Heart right ventricle (tissue), 16 donors: ENCODE results near the gene LRRC71. TPM values are rescaled to one million over a fixed set of nuclear protein-coding genes. Genes with fewer than 3 reads are reported as not detected.

Experiments used
- ATAC-seq, 8 donors: fragments of 200-7000 bp; cut with Tn5 transposase; one replicate each; pipeline ENCODE4 v1.9.1; 2020; ENCODE audit warnings: mild to moderate bottlenecking in 8 of 8, moderate library complexity in 8 of 8, moderate number of reproducible peaks in 1 of 8
- DNase-seq, 2 donors: peaks; one replicate each; pipeline ENCODE4 v3.0.0-alpha.2; 2020
- H3K27ac ChIP-seq, 10 donors: fragments of 200-600 bp; sonication (generic) in 2 of 10; one replicate each; pipeline versions ENCODE4 v1.5.0 to v1.8.0; 2020 to 2022; ENCODE audit warnings: mild to moderate bottlenecking in 3 of 10
- H3K27me3 ChIP-seq, 7 donors: fragments of 200-600 bp; one replicate each; pipeline ENCODE4 v1.8.0; 2021 to 2022; ENCODE audit warnings: mild to moderate bottlenecking in 2 of 7
- H3K36me3 ChIP-seq, 9 donors: fragments of 200-600 bp; sonication (generic) in 1 of 9; one replicate each; pipeline versions ENCODE4 v1.5.0 to v1.8.0; 2020 to 2022; ENCODE audit warnings: mild to moderate bottlenecking in 2 of 9
- H3K4me1 ChIP-seq, 9 donors: fragments of 200-600 bp; sonication (generic) in 1 of 9; one replicate each; pipeline versions ENCODE4 v1.5.0 to v1.8.0; 2020 to 2022; ENCODE audit warnings: mild to moderate bottlenecking in 4 of 9
- H3K4me3 ChIP-seq, 10 donors: fragments of 200-600 bp; sonication (generic) in 2 of 10; one replicate each; pipeline versions ENCODE4 v1.5.0 to v1.8.0; 2020 to 2022; ENCODE audit warnings: mild to moderate bottlenecking in 7 of 10, moderate library complexity in 2 of 10
- H3K9me3 ChIP-seq, 11 donors: fragments of 200-600 bp in 10 of 11; sonication (generic) in 2 of 11; one replicate each; pipeline versions ENCODE4 v1.5.0 to v1.8.0; 2013 to 2022; ENCODE audit warnings: mild to moderate bottlenecking in 2 of 11, control low read depth in 1 of 11, moderate library complexity in 1 of 11
- WGBS, 2 donors: extraction: QIAGEN DNeasy Blood & Tissue Kit; methylation state at CpG; one replicate each; pipeline ENCODE4 v1.1.7; 2013; ENCODE audit warnings: inconsistent platforms in 1 of 2; 5-methylcytosine and 5-hydroxymethylcytosine counted together
- intact Hi-C, 10 donors: fragments of 100-400 bp; cut with DNase I; formaldehyde crosslinking; loops; one replicate each; pipeline versions ENCODE4 v1.11.1 to v1.14.2; 2022
- polyA plus RNA-seq, 2 donors: library from polyadenylated mRNA; stranded (reverse); fragments of 200-250 nt; gene quantifications; one replicate each; pipeline ENCODE4 v1.2.3, GENCODE V29; 2013
- total RNA-seq, 10 donors: library from RNA; stranded (reverse); fragmentation: NEBNext Ultra II Directional in 3 of 10; extraction: Animal tissue kit (Norgen Biotek cat#: 25700) in 3 of 10; gene quantifications; one replicate each; pipeline versions ENCODE4 v1.2.1 to v1.2.4, GENCODE V29; 2021 to 2023
- TF ChIP-seq, protein P1 (sequence below), 9 donors: fragments of 200-600 bp; sonication (generic) in 2 of 9; IDR thresholded peaks; one replicate each; pipeline versions ENCODE4 v1.5.0 to v1.8.0; 2021 to 2022; ENCODE audit warnings: antibody characterized with exemption in 9 of 9, mild to moderate bottlenecking in 5 of 9, moderate library complexity in 1 of 9
- donor health status: Arrhythmogenic right ventricular cardiomyopathy.
- donor health status: ischemic (EF 13 %, LVEDD 7.1; RV severe dilation, severe dysfunction).
- donor health status: healthy with polysubstance abuse.
- donor health status: DM: no; HTN: yes; CAD: no.
- donor health status: DM: no; HTN: no; CAD: no.
- donor health status: ischemic (EF 25% LVEDD 6.9; RV normal size, moderate dysfunction).
- donor health status: ischemic (EF 25% LVEDD 5.7; RV mildly dilated, moderate dysfunction).
- donor health status: healthy.
- donor health status: DM: yes; HTN: yes; CAD: no.
- donor health status: Ischemic cardiomyopathy.
- donor health status: ischemic (EF 35%, LVEDD 5.7; RV mildly dilated, moderate dysfunction).
- donor health status: nonischemic (EF 11% LVEDD 7.7; RV severe dilation, severe dysfunction).
- donor health status: DM: yes; HTN: yes; CAD: no.
- donor health status: PGD.
- donor health status: ischemic (EF 29% LVEDD 5.4; RV normal size, mild dysfunction).
- donor health status: nonischemic (EF 23%, LVEDD 6.1; RV moderate dilation, normal function).

LRRC71 gene
- total and polyA plus RNA-seq, 12 donors, result 0.06 to 0.51 (median 0.35) TPM; not detected in 7

DNA sequence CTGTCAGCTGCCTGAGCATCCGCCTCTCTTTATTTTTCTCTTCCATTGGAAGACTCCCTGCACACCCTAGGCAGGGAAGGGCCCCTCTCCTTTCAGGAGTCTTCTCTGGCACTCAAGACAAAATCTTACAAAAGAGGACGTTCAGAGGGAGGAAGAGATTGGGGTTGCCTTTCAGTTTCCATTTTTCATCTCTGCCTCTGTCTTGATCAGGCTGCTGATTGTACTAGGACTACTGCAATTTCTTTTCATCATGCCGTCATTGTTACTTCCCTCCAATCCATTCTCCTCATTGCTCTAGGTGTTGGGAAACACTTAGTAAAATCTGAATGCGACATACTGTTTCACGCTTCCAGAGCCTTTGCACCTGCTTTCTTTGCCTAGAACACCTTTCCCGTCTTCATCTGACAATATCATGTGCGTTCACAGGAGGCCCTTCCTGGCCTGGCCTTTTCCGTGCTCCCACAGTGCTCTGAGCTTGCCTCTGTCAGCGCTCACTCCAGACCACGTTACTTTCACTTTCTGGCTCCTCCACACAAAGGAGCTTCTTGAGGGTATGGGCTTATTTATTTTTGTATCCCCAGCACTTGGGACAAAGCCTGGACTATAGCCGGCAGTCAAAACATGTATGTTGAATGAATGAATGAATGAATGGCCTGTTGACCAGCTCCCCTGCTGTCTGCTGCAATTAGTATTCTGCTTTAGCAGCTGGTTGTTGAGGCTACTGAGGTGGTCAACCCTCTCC, 10.9 kb downstream of the LRRC71 start:
- DNase-seq (no peak), ATAC-seq (peak in 3 of 8 donors; percentile 28 to 62 (median 47))
- Histone ChIP-seq H3K4me3 (peak overlapping the region in 3 of 10 donors; percentile 17 to 33 (median 23)), H3K27ac (no peak overlapping the region), H3K9me3 (no peaks in the 10 kb centered on the region), H3K36me3 (peaks cover 0 to 23% (median 0%) of the 10 kb centered on the region in 9 donors), H3K4me1 (peaks cover 0 to 21% (median 17%) of the 10 kb centered on the region in 9 donors), H3K27me3 (peaks cover 0 to 38% (median 30%) of the 10 kb centered on the region in 7 donors)
- 50 to 54% methylated on average over 11 of the region's 11 CpGs for WGBS, 2 donors
- intact Hi-C loops, result no loop called here
- TF ChIP-seq, protein P1, sequence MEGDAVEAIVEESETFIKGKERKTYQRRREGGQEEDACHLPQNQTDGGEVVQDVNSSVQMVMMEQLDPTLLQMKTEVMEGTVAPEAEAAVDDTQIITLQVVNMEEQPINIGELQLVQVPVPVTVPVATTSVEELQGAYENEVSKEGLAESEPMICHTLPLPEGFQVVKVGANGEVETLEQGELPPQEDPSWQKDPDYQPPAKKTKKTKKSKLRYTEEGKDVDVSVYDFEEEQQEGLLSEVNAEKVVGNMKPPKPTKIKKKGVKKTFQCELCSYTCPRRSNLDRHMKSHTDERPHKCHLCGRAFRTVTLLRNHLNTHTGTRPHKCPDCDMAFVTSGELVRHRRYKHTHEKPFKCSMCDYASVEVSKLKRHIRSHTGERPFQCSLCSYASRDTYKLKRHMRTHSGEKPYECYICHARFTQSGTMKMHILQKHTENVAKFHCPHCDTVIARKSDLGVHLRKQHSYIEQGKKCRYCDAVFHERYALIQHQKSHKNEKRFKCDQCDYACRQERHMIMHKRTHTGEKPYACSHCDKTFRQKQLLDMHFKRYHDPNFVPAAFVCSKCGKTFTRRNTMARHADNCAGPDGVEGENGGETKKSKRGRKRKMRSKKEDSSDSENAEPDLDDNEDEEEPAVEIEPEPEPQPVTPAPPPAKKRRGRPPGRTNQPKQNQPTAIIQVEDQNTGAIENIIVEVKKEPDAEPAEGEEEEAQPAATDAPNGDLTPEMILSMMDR (IDR thresholded peaks at IDR 0.05), result no peak

DNA sequence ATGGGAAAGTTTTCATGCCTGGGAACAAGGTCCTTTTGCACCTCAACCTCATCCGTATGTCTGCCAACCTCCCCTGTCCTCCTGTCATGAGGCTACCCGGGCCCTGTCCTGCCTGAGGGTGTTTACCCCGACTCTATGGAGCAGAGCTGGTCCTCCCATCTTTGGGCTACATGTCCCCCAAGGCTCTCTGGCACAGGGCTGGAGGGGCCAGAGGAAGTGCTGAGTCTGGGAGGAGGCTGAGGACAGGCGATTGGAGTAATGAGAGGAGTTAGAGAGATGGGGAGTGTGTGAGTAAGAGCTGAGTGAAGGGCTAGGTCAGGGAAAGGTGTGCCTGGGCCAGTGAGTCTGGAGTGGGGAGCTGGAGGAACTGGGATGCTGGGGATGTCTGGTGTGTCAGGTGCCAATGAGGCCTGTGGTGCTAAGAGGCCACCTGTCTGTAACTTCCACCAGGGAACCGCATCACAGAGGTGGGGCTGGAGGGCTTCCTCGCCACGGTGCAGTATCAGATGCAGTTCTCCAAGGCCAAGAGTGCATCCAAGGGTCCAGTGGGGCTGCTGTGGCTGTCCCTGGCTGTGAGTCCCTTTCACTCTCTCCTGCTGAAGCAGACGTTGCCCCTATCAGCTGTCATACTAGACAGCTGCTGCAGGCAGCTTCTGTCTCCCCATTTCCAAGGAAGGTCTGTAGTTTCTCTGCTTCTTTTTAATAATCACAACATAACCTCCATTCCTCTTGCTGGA, 11.7 kb downstream of the LRRC71 start:
- H3K27ac ChIP-seq, result no peak overlapping the region

DNA sequence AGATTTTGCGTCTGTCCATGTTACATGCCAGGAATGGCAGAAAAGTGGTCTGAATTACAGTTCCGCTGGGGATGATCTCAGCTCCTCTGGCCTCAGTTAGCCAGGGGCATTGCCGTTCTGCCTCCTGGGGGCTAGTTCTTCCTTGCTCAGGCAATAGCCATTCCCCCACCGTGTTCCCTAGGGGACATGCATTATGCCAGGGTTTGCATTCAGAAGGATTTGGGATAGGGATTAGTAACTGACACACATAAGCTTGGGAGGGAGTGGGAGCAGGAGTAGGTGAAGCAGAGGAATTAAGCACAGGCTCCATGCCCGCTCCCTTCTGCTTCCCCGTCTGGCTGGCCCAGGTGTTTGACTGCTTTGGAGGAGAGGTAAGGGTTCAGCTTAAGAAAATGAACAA, 12.7 kb downstream of the LRRC71 start:
- TF ChIP-seq, protein P1 (IDR thresholded peaks at IDR 0.05), result no peak
- peaks cover 0 to 21% (median 12%) of the 10 kb centered on the region in 7 donors for H3K27me3 ChIP-seq

More for the DNA sequence above, 11.7 kb downstream of the LRRC71 start:
- DNase-seq (no peak), ATAC-seq (peak in 5 of 8 donors; percentile 2 to 28 (median 9))
- Histone ChIP-seq H3K9me3 (no peaks in the 10 kb centered on the region), H3K27me3 (peaks cover 0 to 31% (median 22%) of the 10 kb centered on the region in 7 donors), H3K4me3 (peak overlapping the region in 2 of 10 donors; percentile 17 to 23), H3K36me3 (peaks cover 0 to 31% (median 0%) of the 10 kb centered on the region in 9 donors), H3K4me1 (peaks cover 0 to 21% (median 15%) of the 10 kb centered on the region in 9 donors)
- intact Hi-C loops, result no loop called here
- TF ChIP-seq, protein P1 (IDR thresholded peaks at IDR 0.05), result no peak
- 63 to 67% methylated on average over 8 of the region's 8 CpGs for WGBS, 2 donors

DNA sequence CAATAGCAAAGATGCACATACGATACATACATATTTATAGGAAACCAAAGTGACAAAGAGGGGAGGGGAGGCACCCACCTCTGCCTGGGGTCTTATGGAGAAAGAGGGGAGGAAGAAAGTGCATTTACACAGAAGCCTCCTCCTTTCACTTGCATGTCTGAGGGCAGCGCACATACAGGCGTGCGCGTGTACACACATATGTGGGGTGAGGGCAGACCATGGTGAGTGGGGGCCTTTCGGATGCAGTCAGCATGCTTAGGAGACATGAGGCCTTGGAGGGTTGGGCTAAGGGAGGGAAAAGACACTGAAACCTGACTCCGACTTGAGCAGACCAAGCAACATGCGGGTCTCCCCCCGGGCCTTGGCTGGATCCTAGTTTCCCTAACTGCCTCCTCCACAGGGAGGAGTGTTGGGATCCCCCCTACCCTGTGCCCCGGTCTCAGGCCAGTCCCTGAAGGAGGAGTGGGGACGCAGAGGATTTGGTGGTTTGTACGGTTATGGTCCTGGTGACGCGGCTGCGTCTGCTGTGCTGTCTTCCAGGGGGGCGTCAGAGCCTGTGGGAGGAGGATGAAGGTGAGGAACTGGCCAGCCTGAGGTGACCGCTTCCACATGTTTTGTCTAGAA, 15.2 kb downstream of the LRRC71 start:
- H3K27ac ChIP-seq, result no peak overlapping the region
- ATAC-seq, result no peak
- WGBS, 2 donors, result 87 to 88% methylated on average over 17 of the region's 17 CpGs
- peaks cover 0 to 13% (median 6%) of the 10 kb centered on the region in 9 donors for H3K4me1 ChIP-seq
- H3K9me3 ChIP-seq, result no peaks in the 10 kb centered on the region
- H3K27me3 ChIP-seq, result no peaks in the 10 kb centered on the region
- DNase-seq, result no peak
- TF ChIP-seq, protein P1 (IDR thresholded peaks at IDR 0.05), result no peak
- H3K4me3 ChIP-seq, result no peak overlapping the region
- H3K36me3 ChIP-seq, result peaks cover 0 to 65% (median 13%) of the 10 kb centered on the region in 9 donors
- intact Hi-C loops, result no loop called here

More for the DNA sequence above, 12.7 kb downstream of the LRRC71 start:
- no peak for ATAC-seq
- H3K27ac ChIP-seq, result no peak overlapping the region
- H3K9me3 ChIP-seq, result no peaks in the 10 kb centered on the region
- peaks cover 0 to 41% (median 0%) of the 10 kb centered on the region in 9 donors for H3K36me3 ChIP-seq
- 77 to 88% methylated on average over 6 of the region's 6 CpGs for WGBS, 2 donors
- no peak overlapping the region for H3K4me3 ChIP-seq
- intact Hi-C loops, result no loop called here
- no peak for DNase-seq
- peaks cover 0 to 13% (median 6%) of the 10 kb centered on the region in 9 donors for H3K4me1 ChIP-seq
